GM10266 (cell line): ENCODE data around the gene SLC10A7.

Experiments used
- DNase-seq: peaks from one replicate; pipeline ENCODE4 v3.0.0; 2012; ENCODE audit errors: extremely low spot score
- CTCF ChIP-seq: IDR thresholded peaks from 2 replicates; pipeline ENCODE4 v1.5.1; 2012; ENCODE audit warnings: mild to moderate bottlenecking, low read depth; ENCODE audit not compliant: control insufficient read depth, insufficient read depth; ENCODE audit errors: missing control alignments

The SLC10A7 gene

DNA sequence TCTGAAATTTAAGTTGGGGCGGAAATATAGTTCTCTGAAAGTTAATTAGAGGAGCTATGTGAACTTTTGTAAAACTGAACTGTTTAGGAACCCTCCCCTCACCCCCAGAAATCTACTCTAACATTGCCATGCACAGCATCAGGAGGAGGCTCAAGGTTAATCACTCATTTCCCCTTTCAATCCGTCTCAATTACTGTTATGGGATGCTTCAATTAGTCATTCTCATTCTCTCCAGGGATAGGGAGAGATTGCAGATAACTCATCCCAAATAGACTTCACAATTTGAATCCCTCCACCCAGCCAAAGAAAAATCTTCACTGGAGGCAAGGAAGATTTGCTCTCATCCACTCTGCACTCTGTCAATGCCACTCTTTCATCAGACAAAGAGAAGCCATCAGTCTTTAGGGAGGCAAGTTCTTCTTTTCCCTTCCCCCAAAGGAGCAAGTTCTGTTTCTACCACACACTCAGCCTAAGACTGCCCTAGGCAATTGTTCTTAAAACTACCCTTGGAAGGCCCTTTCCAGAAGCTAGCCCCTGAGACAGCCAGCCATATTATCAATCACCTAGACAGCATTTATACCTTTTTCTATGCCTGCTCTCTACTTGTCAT lies 140.4 kb downstream of the SLC10A7 start:
- no peak for DNase-seq
- TF ChIP-seq CTCF = no peak

DNA sequence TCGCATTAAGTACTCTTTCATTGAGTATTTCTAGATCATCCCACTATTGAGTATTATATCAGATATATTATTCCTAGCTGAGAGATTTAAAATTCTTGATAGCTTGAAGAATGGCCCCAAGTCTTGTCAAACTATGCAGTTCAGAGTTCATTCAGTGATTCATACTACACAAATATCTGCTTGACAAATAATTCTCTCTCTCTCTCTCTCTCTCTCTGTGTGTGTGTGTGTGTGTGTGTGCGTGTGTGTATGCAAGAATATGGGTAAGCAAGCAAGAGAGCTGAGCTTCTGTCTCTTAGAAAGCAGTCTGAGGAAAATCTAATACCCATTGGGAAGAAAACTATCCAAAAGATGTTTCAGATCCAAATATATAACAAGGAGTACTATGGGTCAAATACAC lies 142.0 kb downstream of the SLC10A7 start:
- no peak for TF ChIP-seq CTCF
- no peak for DNase-seq

- no peak for DNase-seq
- TF ChIP-seq CTCF = no peak
These were observed 149.9 kb downstream of the SLC10A7 start for GRCh38 chr4:146371812-146372211.

GRCh38 chr4:146370841-146371240 lies 150.9 kb downstream of the SLC10A7 start:
- TF ChIP-seq CTCF = no peak
- no peak for DNase-seq

DNA sequence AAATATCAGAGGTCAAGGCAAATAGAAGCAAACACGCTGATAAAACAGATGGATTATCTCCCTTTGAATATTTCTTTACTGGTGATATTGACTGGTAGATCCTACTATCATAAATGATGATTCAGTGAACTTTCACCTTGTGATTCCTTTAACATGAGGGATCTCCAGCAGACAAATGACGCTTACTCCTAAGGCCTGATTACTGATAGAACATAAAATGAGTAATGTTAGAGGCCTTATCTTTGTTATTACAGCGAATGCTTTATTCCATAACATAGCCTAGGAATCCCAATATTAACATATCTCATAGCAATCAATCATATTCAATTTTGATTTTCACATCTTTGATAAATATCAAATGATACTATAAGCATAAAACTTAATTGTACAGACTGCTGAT lies 152.3 kb downstream of the SLC10A7 start:
- DNase-seq = no peak
- no peak for TF ChIP-seq CTCF

DNA sequence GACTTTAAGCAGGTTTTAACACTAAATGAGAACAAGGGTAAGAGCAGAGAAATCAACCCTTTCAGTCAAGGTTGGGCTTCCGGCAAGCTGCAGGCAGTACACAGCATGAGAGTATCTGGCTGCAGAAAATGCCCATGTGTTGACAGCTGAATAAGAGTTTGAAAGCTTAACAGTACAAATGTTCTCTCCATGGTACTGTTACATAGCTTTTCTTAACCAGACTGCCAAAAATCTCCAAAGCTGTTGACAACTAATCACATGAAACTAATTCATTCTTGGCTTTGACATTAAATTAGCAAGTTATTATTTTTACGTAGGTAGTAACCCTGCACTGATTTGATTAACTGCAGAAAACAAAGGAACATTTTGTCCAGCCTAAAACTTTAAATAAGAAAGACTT lies 153.5 kb downstream of the SLC10A7 start:
- no peak for DNase-seq

More for the DNA sequence above, 153.5 kb downstream of the SLC10A7 start:
- no peak for TF ChIP-seq CTCF
